Measurements from ENCODE around the gene ACSL5.

GRCh38 chr10:112336556-112337201 lies 37.2 kb upstream of the ACSL5 start:
- TF ChIP-seq POLR2AphosphoS5 (IDR thresholded peaks at IDR 0.05; ENCODE audit: borderline replicate concordance, low read depth, low read length) (no peak), EZH2 (IDR thresholded peaks at IDR 0.05) (no peak)
